HG03432 (cell line): ENCODE measurements around the gene HOXB2.
A peak's percentile ranks its signal among the peaks of the same experiment; 100 is the strongest.

Source experiments
- ATAC-seq: cut with Tn5 transposase; IDR thresholded peaks from one replicate; pipeline ENCODE4 v1.9.1; 2021; ENCODE audit warnings: mild to moderate bottlenecking, moderate library complexity; ENCODE audit not compliant: unreplicated experiment

Gene HOXB2

GRCh38 chr17:48566717-48567116 lies 21.8 kb upstream of the HOXB2 start:
- ATAC-seq: no peak

GRCh38 chr17:48565925-48566710 lies 21.2 kb upstream of the HOXB2 start:
- no peak for ATAC-seq

- no peak for ATAC-seq
Observed at GRCh38 chr17:48565022-48565554, 20.2 kb upstream of the HOXB2 start.

- ATAC-seq: no peak
Observed at GRCh38 chr17:48564188-48565021, 19.5 kb upstream of the HOXB2 start.

- no peak for ATAC-seq
Observed at GRCh38 chr17:48563867-48564187, 18.9 kb upstream of the HOXB2 start.

GRCh38 chr17:48563385-48563838 lies 18.5 kb upstream of the HOXB2 start:
- no peak for ATAC-seq

- no peak for ATAC-seq
Observed at GRCh38 chr17:48562934-48563333, 18.0 kb upstream of the HOXB2 start.

- ATAC-seq: peak; percentile 61
Observed at GRCh38 chr17:48561884-48562810, 17.2 kb upstream of the HOXB2 start.

GRCh38 chr17:48559840-48560817 lies 15.2 kb upstream of the HOXB2 start:
- ATAC-seq: no peak

GRCh38 chr17:48559122-48559839 lies 14.4 kb upstream of the HOXB2 start:
- ATAC-seq: no peak

GRCh38 chr17:48558831-48559121 lies 13.9 kb upstream of the HOXB2 start:
- ATAC-seq: no peak

- no peak for ATAC-seq
Observed at GRCh38 chr17:48558057-48558830, 13.3 kb upstream of the HOXB2 start.

GRCh38 chr17:48556576-48557401 lies 11.9 kb upstream of the HOXB2 start:
- no peak for ATAC-seq

GRCh38 chr17:48556229-48556575 lies 11.3 kb upstream of the HOXB2 start:
- ATAC-seq: no peak

GRCh38 chr17:48555258-48556228 lies 10.6 kb upstream of the HOXB2 start:
- no peak for ATAC-seq

GRCh38 chr17:48554412-48555257 lies 9.7 kb upstream of the HOXB2 start:
- ATAC-seq: no peak
